UCSD-AML1 (cell line): ENCODE results near the gene TMEM242.
"Not testable (repeated sequence)": the region's sequence is repeated elsewhere in the genome, so short reads cannot be mapped to it uniquely, and the experiment has no call there.

ENCODE experiments used
- DNase-seq: peaks from one replicate; lab custom pipeline; 2025; ENCODE audit not compliant: unreplicated experiment; lab: John Stamatoyannopoulos, UW

Gene TMEM242

GRCh38 chr6:157323255-157323965, at the start of gene TMEM242:
TMEM242 (minus strand) TSS chr6:157323519; CDS start chr6:157323499, 20 bp downstream.
- DNase-seq, result no peak

- no peak for DNase-seq
Observed at GRCh38 chr6:157372501-157373280, 49.4 kb upstream of the TMEM242 start.

- DNase-seq, result no peak
Observed at GRCh38 chr6:157370755-157371154, 47.4 kb upstream of the TMEM242 start.

GRCh38 chr6:157368359-157369049, 45.2 kb upstream of the TMEM242 start:
- no peak for DNase-seq

- DNase-seq, result no peak
Observed at GRCh38 chr6:157366648-157367047, 43.3 kb upstream of the TMEM242 start.

GRCh38 chr6:157364705-157365104, 41.4 kb upstream of the TMEM242 start:
- no peak for DNase-seq

GRCh38 chr6:157361886-157362285, 38.6 kb upstream of the TMEM242 start:
- no peak for DNase-seq

- DNase-seq, result no peak
Observed at GRCh38 chr6:157358287-157358686, 35.0 kb upstream of the TMEM242 start.

GRCh38 chr6:157346373-157346772, 23.1 kb upstream of the TMEM242 start:
- no peak for DNase-seq

- DNase-seq, result no peak
Observed at GRCh38 chr6:157343732-157344131, 20.4 kb upstream of the TMEM242 start.

- DNase-seq, result no peak
Observed at GRCh38 chr6:157339432-157339831, 16.1 kb upstream of the TMEM242 start.

GRCh38 chr6:157337751-157338150, 14.4 kb upstream of the TMEM242 start:
- no peak for DNase-seq

GRCh38 chr6:157337276-157337675, 14.0 kb upstream of the TMEM242 start:
- not testable (repeated sequence) for DNase-seq

GRCh38 chr6:157335829-157336228, 12.5 kb upstream of the TMEM242 start:
- DNase-seq, result no peak

GRCh38 chr6:157333956-157334355, 10.6 kb upstream of the TMEM242 start:
- no peak for DNase-seq

GRCh38 chr6:157333537-157333936, 10.2 kb upstream of the TMEM242 start:
- no peak for DNase-seq

GRCh38 chr6:157332813-157333212, 9.5 kb upstream of the TMEM242 start:
- DNase-seq, result no peak

GRCh38 chr6:157330831-157331230, 7.5 kb upstream of the TMEM242 start:
- no peak for DNase-seq

- no peak for DNase-seq
Observed at GRCh38 chr6:157329829-157330228, 6.5 kb upstream of the TMEM242 start.

GRCh38 chr6:157328108-157328692, 4.9 kb upstream of the TMEM242 start:
- no peak for DNase-seq

- DNase-seq, result no peak
Observed at GRCh38 chr6:157326979-157327378, 3.7 kb upstream of the TMEM242 start.
